Left cardiac atrium (tissue), 4 donors: ENCODE results near the gene TRAPPC2L. TPM values are rescaled to one million over a fixed set of nuclear protein-coding genes. Genes with fewer than 3 reads are reported as not detected.

Source experiments
- ATAC-seq, 2 donors: fragments of 200-7000 bp; cut with Tn5 transposase; one replicate each; pipeline ENCODE4 v1.9.1; 2020; ENCODE audit warnings: mild to moderate bottlenecking in 2 of 2, moderate library complexity in 2 of 2
- DNase-seq: peaks from one replicate; pipeline ENCODE4 v3.0.0-alpha.2; 2020
- intact Hi-C, 2 donors: fragments of 100-400 bp; cut with DNase I; formaldehyde crosslinking; loops; one replicate each; pipeline versions ENCODE4 v1.14.1 to v1.15.1; 2022 to 2023
- total RNA-seq, 2 donors: library from RNA; stranded (reverse); fragmentation: NEBNext Ultra II Directional; extraction: Animal tissue kit (Norgen Biotek cat#: 25700); gene quantifications; one replicate each; pipeline ENCODE4 v1.2.1, GENCODE V29; 2021
- donor health status: DM: no; HTN: yes; CAD: no.
- donor health status: DM: no; HTN: yes; CAD: no; lungs with severe emphysema.
- donor health status: DM: yes; HTN: yes; CAD: no.
- donor health status: Dilated cardiomyopathy.

The TRAPPC2L gene
- total RNA-seq, 2 donors from 2014 or later, result 46.0 to 54.3 TPM

DNA sequence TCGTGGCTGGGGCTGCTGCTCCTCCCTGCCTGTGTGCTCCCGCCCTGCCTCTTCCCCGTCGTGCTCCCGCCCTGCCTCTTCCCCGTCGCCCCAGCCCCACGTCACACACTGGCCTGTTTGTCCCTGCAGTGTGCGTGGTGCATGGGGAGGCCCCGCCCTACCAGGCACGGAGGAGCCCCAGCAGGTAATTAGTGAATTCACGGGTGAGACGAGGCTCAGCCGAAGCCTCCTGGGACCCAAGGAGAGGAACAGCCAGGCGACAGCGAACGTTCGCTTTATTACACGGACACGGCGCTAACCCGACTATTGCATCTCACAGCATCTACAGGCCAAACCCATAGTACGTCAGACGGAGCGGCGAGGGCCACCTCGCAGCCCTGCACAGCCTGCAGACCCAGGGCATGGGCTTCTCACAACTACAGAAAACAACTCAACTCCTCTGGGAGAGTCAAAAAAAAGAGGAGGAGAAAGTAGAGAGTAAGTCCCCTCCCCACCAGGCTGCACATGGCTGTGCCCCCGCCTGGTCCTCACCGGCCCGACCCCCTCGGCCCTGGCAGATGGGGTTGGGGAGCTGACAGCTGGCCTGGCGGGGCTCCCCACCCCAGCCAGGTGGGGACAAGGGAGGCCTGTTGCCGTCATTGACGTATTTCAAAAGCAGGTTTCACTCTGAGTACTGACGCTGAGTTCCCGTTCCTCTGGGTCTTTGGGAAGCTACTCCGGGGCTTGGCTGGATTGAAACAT, 13.9 kb downstream of the TRAPPC2L start:
- DNase-seq, result no peak
- peak; percentile 18 to 41 for ATAC-seq
- intact Hi-C loops, result loop anchor here in 1 of 2 donors (2.0 kb wide), 1 partner anchor 32 kb away; no protein-coding TSS in a partner anchor

DNA sequence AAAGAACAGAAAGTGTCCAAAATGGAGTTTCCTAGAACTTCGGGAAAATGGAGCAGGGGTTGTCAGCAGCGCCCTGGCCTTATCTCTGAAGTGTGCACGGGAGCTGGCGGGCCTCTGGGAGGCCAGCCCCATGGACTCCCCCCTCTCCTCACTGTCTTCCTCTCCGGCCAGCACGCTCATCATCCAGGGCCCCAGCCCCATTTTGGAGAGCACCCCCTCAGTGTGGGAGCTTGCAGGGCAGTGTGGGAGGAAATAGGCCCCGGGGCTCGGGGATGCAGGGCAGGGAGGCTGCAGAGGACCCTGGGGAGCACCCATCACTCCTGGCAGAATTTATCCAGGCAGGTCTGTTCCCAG, 14.4 kb downstream of the TRAPPC2L start:
- no peak for DNase-seq
- peak in 1 of 2 donors; percentile 5 for ATAC-seq
- intact Hi-C loops, result loop anchor here in 1 of 2 donors (2.0 kb wide), 1 partner anchor 31 kb away; no protein-coding TSS in a partner anchor

DNA sequence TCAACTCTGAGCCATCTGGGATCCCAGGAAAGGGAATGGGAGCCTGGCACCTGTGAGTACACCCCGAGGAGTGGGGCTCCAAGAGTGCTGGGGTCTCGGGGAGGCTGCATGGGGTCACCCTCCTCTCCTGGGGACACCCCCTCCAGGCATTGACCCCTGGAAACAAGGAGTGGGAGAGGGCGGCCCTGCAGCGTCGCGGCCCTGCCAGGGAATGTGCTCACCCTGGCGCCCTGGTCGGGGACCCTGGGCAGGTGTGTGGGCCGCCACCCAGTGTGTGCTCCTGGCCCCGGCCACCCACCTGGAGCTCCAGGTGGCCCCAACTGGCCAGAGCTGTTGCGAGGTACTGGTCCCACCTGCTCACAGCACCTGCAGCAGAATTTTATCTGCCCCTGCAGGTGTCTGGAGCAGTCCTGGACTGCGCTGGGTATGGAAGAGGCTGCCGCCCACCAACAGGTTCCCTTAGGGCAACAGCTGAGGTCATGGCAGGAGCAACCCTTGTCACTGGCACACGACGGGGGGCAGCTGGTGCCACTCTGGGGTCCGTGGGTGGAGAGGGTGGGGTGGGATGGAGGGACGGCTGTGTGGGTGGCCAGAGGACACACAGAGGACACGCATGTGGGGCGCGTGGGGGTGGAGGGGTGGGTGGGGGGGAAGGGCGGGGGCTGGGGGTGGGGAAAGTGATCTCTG, 14.9 kb downstream of the TRAPPC2L start:
- no peak for ATAC-seq
- intact Hi-C loops, result loop anchor here in 1 of 2 donors (2.0 kb wide), 1 partner anchor 31 kb away; no protein-coding TSS in a partner anchor

DNA sequence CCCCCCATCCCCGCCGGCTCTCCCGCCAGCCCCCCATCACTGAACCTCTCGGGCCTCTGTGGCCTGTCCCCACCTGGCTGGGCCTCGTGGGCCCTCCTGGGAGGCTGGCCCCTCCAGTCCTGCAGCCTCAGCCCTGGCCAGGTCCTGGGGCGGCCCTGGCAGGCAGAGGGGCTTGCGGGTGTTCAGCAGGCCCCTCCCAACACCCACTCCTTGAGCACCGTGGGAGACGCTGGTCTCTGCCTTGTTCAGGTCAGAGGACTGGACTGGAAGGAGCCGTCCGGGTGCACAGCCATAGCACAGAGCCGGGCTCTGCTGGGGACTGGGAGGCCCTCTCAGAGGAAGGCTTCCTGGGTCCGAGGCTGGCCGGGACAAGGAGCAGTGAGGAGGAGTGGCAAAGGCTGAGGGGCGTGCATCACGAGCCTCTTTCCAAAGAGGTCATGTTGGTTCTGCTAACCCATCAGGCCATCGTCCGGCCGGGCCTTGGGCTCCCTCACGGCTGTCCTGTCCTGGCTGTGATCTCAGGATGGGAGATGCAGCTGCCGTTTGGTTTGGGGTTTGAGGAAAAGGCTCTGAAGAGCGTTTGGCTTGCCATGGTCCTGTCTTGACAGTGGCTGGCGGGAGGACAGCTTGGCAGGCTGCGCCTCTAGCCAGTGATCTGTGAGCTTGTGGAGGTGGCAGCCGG, 15.9 kb downstream of the TRAPPC2L start:
- DNase-seq, result no peak
- no peak for ATAC-seq
- intact Hi-C loops, result no loop called here

More for the DNA sequence above, 14.9 kb downstream of the TRAPPC2L start:
- no peak for DNase-seq

DNA sequence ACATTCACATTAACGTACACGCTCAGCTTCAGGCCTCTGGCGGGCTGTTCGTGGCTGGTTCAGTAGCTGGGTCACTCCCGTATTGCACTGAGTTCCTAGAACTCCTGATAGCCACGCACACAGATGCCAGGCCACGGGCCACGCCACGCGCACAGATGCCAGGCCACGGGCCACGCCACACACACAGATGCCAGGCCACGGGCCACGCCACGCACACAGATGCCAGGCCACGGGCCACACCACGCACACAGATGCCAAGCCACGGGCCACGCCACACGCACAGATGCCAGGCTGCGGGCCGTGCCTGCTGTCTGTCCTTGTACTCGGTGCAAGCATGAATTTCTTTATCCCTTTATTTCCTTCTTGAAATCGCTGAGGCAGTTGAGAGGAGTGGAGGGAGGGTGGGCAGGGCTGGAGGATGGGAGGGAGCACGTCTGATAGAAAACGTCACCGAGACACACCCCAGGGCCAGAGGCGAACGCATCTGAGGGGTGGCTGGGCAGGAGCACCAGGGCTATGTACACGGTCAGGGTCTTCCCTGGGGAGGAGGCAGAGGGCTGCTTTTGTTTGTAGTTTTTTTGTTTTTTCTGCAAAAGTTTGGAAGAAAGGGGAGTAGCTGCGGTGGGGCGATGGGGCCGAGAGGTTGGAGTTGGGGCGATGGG, 18.1 kb downstream of the TRAPPC2L start:
- intact Hi-C loops, result no loop called here
- ATAC-seq (no peak), DNase-seq (no peak)

DNA sequence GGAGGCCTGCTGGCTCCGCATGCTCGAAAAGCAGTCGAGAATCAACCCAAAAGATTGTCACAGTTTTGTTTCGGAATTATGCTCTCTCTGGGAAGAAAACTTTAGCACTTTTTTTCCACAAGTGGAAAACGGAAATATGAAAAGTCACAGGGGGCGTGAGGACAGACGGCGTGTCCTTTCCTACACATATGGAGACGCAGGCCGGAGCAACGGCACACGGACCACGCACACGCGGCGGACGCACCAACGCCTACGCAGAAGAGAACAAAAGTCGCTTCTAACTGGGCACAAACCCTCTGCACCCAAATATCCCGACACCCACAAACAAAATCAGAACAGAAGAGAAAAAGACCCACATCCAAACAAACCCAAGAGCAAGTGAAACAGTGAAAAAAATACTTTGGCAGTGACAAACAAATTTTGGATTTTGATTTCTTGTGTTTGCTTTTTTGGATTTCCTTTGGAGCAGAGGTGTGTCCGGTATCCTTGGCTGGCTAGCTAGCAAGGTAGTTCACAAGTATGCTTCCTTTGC, 18.8 kb downstream of the TRAPPC2L start:
- ATAC-seq (no peak), DNase-seq (no peak)
- intact Hi-C loops, result no loop called here

DNA sequence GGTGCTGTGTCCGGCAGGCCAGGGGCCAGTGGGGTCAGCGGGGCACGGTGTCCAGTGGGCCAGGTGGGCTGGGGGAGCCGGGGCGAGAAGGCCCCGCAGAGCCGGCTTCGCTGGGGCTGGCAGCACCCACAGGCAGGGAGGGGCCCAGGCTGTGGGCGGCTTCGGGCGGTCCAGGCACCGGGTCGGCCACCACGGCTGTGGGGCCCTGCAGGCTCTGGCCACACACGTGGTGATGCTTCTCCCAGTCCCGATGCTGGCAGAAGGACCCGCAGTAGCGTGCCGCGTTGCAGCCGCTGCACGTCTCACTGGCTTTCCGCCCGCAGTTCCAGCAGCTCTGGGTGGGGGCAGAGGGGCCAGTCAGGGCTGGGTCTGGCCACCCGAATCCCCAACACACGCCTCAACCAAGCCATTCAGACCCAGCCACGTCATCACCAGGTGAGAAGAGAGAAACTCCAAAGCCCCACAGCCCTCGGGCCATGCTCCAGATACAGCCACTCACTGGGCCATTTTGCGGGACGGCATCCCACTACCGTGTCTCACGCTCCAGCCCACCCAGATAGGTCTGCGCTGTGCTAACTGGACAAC, 20.1 kb downstream of the TRAPPC2L start:
- intact Hi-C loops, result no loop called here
- ATAC-seq (no peak), DNase-seq (no peak)

DNA sequence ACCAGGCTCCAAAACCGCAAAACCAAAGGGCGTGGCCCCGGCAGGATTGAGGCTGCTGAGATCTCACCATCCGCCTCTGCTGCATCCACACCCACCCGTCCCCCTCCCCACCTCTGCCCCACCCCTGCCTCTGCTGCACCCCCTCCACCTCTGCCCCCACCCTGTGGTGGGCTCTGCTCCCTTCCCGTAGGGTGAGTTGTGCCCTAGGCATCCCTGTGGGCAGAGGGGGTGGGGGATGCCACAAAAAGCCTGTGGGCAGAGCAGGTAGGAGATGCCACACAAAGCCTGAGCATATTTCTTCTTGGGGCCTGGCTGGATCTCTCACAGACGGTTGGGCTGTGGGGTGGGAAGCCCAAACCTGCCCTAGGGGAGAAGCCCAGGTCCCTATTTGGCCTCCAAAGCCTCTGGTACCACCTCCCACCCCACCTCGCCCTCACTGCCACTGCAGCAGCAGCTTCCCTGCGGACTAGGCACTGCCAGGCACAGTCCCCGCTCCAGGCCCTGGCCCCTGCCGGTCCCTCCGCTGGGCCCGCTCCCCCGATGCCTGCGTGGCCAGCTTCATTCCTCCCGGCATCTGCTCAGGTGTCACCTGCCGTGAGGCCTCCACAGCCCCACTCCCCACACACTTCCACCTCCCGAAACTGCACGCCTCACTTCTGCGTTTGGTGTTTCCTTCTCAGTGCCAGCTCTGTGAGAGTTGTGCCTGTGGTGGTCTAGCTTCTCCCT, 20.8 kb downstream of the TRAPPC2L start:
- ATAC-seq (no peak), DNase-seq (no peak)
- intact Hi-C loops, result no loop called here

DNA sequence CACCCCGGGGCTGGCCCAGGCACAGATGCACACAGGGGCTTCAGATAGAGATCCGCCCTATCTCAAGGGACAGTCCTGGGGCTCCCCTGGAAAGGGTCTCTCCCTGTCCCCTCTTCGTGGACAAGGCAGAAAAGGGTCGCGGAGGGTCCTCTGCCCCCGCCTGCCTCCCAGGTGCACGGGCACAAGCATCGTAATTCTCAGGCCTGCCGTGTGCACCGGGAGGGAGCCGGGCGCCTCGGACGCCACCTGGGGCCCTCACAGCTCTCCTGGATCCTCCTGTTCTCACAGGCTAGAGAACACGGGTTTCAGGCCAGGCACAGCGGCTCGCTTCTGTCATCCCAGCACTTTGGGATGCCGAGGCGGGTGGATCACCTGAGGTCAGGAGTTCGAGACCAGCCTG, 21.4 kb downstream of the TRAPPC2L start:
- DNase-seq (no peak), ATAC-seq (no peak)
- intact Hi-C loops, result no loop called here

DNA sequence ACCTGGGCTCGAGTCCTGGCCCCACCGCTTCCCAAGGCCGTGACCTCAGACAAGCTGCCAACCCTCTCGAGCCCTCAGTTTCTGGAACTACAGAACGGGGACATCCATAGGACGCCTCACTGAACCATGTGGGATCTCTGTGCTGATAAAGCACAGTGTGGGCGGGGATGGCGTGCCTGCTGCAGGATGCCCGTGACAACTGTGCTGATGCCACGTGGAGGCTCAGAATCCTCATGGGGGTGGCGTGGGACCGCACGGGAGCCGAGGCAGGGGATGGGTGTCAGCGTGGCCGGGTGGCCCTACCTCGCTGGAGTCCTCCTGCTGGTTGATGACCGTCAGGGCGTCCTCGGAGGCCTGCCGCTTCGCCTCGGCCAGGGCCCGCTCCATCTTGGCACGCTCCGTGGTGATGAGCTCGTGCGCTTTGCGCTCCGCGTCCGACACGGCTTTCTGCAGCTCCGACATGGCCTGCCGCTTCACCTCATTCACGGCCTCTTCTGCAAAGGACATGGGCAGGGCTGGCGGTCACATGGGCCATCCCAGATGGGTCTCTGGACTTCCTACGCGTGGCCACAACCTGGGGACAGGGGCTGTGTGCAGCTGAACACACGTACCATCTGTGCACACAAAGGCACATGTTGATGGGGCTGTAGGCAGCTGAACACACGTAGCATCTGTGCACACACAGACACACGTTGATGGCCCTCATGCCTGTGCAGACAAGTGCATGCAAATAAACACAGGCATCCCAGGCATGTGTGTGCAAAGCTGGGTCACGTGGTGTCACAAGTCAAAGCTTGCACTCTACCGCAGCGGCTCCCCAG, 22.2 kb downstream of the TRAPPC2L start:
- DNase-seq (no peak), ATAC-seq (no peak)
- intact Hi-C loops, result no loop called here

DNA sequence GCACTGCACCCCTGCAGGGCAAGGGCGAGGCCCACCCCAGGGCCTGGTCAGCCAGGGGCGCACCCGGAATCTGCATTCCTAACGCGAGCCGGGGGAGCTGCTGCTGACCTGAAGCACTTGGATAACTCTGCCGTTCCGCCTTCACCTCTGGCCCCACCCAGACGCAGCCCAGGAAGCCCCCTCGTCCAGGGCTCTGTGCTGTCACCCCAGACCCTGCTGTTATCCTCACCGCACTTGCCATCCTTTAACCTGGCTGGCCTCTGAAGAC, 22.8 kb downstream of the TRAPPC2L start:
- intact Hi-C loops, result loop anchor here in 1 of 2 donors (10.0 kb wide), 1 partner anchor 55 kb away; no protein-coding TSS in a partner anchor
- ATAC-seq (no peak), DNase-seq (no peak)

DNA sequence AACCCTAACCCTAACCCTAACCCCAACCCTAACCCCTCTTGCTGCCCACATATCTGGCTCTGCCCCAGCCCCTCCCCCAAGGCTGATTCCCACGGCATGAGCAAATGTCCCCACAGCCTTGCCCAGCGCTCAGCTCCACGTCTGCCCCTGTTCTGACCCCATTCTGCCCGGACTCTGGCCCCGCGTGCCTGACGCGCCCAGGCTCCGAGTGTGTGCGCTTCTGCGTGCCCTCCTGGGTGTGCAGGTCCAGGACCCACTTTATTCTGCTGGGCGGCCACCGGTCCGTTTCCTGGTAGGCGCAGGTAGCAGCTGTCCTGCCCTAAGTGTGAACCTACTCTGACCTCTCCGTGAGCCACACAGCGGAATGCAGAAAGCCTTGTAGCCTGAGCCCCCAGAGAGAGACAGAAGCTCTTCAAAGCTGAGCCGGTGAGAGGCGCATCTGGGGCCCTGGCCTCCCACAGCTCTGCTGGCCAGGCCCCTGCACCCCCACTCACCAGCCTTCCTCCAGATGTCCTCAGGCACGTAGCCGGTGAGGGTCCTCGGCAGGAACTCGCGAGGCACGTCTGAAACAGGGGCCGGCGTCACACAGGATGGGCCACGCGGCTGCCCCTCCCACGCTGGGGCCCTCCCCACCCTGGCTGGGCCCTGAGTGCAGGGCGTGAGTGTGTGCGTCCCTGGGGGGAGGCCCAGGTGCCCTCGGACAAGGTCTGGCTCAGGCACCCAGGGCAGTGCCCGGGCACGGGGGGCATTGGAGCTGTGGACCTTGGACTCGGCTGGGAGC, 23.5 kb downstream of the TRAPPC2L start:
- DNase-seq (no peak), ATAC-seq (no peak)
- intact Hi-C loops, result loop anchor here in 1 of 2 donors (10.0 kb wide), 1 partner anchor 54 kb away; no protein-coding TSS in a partner anchor

DNA sequence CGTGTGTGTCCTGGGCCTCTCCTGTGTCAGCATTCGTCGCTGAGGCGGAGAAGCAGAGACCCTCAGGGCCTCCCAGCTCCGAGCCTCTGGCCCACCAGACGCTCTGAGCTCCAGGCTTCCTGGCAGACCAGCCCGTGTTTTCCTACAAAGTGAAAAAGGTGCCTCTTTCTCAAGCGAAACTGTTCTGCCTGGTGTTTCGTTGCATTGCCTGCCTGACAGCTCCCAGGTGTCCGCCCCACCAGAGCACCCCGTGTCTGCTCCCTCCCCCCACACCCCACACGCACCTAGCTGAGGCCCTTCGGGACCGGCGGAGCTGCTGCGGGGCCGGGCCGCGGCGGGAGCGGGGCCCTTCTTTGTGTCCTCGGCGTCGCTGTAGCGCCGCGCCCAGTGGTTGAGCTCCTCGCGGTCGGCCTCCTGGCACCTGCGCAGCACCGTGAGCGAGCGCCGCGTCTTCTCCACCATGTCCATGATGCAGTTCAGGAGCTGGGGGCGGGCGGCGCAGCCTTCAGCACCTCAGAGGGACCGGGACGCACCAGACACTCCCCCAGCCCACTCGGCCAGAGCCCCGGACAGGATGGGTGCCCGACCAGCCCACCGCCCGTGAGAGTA, 24.2 kb downstream of the TRAPPC2L start:
- intact Hi-C loops, result loop anchor here in 1 of 2 donors (10.0 kb wide), 1 partner anchor 54 kb away; no protein-coding TSS in a partner anchor
- no peak for ATAC-seq
- no peak for DNase-seq

DNA sequence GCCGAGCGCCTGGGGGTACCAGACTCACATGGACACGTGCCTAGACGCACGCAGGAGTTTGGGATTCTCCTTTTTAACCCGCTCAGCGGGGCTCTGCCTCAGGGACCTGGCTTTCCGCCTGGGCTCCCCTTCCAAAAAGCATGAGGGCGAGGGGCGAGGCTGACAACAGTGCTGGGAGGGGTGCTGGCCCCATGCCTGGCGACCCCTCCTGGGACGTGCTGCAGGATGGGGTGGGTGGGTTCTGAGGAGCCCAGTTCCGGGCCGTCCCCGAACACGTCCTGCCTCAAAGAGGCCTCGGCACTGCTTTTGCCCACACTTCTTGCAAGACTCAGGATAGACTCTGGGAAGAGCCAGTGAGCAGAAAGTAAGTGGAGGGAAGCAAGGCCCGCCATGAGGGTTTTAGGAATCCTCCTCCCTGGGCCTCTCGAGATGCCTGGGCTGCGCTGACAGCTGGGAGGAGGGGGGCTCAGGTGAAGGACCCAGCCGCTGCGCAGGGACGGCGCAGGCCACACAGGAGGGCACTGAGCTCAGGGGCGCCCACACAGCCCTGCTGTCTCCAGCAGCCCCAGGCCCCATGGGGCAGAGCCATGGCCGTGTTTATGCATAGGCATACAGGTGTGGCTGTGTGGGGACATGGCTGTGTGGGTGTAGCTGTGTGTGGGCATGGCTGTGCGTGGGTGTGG, 24.9 kb downstream of the TRAPPC2L start:
- DNase-seq, result no peak
- intact Hi-C loops, result loop anchor here in 1 of 2 donors (10.0 kb wide), 1 partner anchor 53 kb away; no protein-coding TSS in a partner anchor
- ATAC-seq, result no peak

DNA sequence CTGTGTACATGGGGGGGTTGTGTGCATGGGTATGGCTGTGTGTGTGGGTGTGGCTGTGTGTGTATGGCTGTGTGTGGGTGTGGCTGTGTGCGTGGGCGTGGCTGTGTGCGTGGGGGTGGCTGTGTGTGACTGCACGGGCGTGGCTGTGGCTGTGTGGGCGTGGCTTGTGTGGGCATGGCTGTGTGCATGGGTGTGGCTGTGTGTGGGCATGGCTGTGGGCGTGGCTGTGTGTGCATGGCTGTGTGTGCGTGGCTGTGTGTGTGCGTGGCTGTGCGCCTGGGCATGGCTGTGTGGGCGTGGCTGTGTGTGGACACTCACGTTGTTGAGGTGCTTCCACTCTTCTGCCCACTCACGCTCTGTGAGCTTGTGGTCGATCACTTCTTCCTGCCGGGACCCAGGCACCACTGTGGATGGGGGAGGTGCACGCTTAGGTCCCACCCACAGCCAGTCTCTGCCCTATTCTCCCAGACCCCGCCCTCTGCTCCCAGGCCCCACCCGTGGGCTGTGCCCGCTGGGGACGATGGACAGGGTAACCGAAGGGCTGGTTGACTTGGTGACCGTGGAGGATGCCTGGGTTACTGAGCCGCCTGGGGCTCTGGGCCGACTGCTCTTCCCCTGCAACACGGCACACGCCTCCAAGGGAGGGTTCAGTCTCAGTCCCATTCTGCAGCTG, 25.6 kb downstream of the TRAPPC2L start:
- ATAC-seq (no peak), DNase-seq (no peak)
- intact Hi-C loops, result loop anchor here in 1 of 2 donors (10.0 kb wide), 1 partner anchor 52 kb away; no protein-coding TSS in a partner anchor
